SK-N-SH treated with all-trans-retinoic acid at 6 μM for 48 hours (cell line): ENCODE results near the gene TSC22D1.

ENCODE experiments used
- BACH2 ChIP-seq: fragments of 250-450 bp; sonication (Bioruptor Pico); IDR thresholded peaks from 2 replicates; pipeline ENCODE4 v1.9.0; 2021; ENCODE audit warnings: mild to moderate bottlenecking, borderline replicate concordance
- CREB5 ChIP-seq: fragments of 250-450 bp; sonication (Bioruptor Pico); IDR thresholded peaks from 2 replicates; pipeline ENCODE4 v1.5.1; 2020; ENCODE audit warnings: low read depth, mild to moderate bottlenecking, moderate library complexity
- OSR1 ChIP-seq: fragments of 250-450 bp; sonication (Bioruptor Pico); IDR thresholded peaks from 2 replicates; pipeline ENCODE4 v1.8.0; 2022; ENCODE audit warnings: moderate library complexity, mild to moderate bottlenecking, inconsistent platforms
- PPARA ChIP-seq: fragments of 250-450 bp; sonication (Bioruptor Pico); IDR thresholded peaks from 2 replicates; pipeline ENCODE4 v1.5.0; 2020; ENCODE audit warnings: mild to moderate bottlenecking, borderline replicate concordance
- TCF4 ChIP-seq: fragments of 250-450 bp; sonication (Bioruptor Pico); IDR thresholded peaks from 2 replicates; pipeline ENCODE4 v1.8.0; 2021; ENCODE audit warnings: mild to moderate bottlenecking, moderate library complexity, borderline replicate concordance
- ZFP3 ChIP-seq: fragments of 250-450 bp; sonication (Bioruptor Pico); IDR thresholded peaks from 2 replicates; pipeline ENCODE4 v1.5.0; 2020; ENCODE audit warnings: mild to moderate bottlenecking, moderate library complexity
- ZFP30 ChIP-seq: fragments of 450-650 bp; formaldehyde crosslinking; IDR thresholded peaks from 2 replicates; pipeline ENCODE4 v1.5.0; 2022; ENCODE audit warnings: mild to moderate bottlenecking, moderate library complexity
- ZNF565 ChIP-seq: fragments of 450-650 bp; formaldehyde crosslinking; conservative IDR thresholded peaks from 2 replicates; pipeline ENCODE4 v1.5.0; 2020; ENCODE audit warnings: low read depth, mild to moderate bottlenecking, moderate library complexity
- TF ChIP-seq, protein P1 (sequence below): fragments of 250-450 bp; sonication (Bioruptor Pico); IDR thresholded peaks from 2 replicates; pipeline ENCODE4 v1.8.0; 2021; ENCODE audit warnings: low read depth, mild to moderate bottlenecking, moderate library complexity, borderline replicate concordance
- TF ChIP-seq, protein P2 (sequence below): fragments of 250-450 bp; sonication (Bioruptor Pico); IDR thresholded peaks from 2 replicates; pipeline ENCODE4 v1.8.0; 2020; ENCODE audit warnings: mild to moderate bottlenecking, moderate library complexity, borderline replicate concordance

DNA sequence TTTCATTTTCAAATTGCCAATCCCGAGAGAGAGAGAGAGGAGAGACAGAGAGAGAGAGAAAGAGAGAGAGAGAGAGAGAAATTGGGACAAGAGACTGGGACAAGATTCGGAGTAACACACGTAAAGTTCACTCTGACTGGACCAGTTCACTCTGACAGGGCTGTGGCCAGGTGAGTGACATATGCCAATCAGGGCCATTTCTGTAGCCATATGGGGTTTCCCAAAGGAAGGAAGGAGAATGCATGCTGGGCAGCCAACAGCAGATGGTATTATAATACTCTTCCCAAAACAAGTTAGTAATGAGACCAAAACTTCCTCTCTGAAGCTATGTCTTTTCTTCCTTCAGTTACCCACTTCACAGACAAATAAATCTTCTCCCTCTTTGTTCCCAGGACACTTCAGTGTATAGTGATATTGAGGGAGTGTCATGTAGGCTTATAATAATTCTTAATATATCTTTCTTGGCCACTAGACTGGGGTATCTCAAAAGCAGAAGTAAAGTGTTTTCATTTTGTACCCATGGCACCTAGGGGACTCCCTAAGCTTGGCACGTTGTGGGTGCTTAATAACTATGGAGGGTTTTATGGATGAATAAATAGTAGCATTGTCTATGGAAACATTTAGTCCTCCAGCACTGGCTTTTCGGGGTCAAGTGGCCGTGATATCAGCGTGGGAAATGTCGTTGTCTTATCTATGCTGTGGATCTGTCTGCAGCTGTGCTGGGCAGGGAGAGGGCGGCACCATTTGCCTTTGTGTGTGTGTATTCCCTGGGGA is 150.9 kb downstream of the TSC22D1 start:
- TF ChIP-seq ZFP3 (CRISPR knock-in tag): no peak
- TF ChIP-seq, protein P1, sequence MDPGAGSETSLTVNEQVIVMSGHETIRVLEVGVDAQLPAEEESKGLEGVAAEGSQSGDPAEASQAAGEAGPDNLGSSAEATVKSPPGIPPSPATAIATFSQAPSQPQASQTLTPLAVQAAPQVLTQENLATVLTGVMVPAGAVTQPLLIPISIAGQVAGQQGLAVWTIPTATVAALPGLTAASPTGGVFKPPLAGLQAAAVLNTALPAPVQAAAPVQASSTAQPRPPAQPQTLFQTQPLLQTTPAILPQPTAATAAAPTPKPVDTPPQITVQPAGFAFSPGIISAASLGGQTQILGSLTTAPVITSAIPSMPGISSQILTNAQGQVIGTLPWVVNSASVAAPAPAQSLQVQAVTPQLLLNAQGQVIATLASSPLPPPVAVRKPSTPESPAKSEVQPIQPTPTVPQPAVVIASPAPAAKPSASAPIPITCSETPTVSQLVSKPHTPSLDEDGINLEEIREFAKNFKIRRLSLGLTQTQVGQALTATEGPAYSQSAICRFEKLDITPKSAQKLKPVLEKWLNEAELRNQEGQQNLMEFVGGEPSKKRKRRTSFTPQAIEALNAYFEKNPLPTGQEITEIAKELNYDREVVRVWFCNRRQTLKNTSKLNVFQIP (CRISPR knock-in tag): no peak
- no peak for TF ChIP-seq OSR1
- TF ChIP-seq PPARA (CRISPR knock-in tag): no peak
- no peak for TF ChIP-seq TCF4 (CRISPR knock-in tag)
- TF ChIP-seq CREB5 (CRISPR knock-in tag): no peak
- TF ChIP-seq, protein P2, sequence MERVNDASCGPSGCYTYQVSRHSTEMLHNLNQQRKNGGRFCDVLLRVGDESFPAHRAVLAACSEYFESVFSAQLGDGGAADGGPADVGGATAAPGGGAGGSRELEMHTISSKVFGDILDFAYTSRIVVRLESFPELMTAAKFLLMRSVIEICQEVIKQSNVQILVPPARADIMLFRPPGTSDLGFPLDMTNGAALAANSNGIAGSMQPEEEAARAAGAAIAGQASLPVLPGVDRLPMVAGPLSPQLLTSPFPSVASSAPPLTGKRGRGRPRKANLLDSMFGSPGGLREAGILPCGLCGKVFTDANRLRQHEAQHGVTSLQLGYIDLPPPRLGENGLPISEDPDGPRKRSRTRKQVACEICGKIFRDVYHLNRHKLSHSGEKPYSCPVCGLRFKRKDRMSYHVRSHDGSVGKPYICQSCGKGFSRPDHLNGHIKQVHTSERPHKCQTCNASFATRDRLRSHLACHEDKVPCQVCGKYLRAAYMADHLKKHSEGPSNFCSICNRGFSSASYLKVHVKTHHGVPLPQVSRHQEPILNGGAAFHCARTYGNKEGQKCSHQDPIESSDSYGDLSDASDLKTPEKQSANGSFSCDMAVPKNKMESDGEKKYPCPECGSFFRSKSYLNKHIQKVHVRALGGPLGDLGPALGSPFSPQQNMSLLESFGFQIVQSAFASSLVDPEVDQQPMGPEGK (CRISPR knock-in tag): no peak
- no peak for TF ChIP-seq ZNF565
- TF ChIP-seq ZFP30 (CRISPR knock-in tag): no peak
- no peak for TF ChIP-seq BACH2 (CRISPR knock-in tag)
